HAP-1 (cell line): Measurements from ENCODE around the gene AIG1.
"Not testable (repeated sequence)": the region's sequence is repeated elsewhere in the genome, so short reads cannot be mapped to it uniquely, and the experiment has no call there.

Experiments used
- DNase-seq, 2 experiments: peaks; one replicate each; pipeline ENCODE4 v3.0.0-alpha.2; 2016 to 2020; ENCODE audit warnings: low spot score in 2 of 2
- H3K27me3 ChIP-seq: fragments of 250-450 bp; sonication (Bioruptor Pico); 2 replicates; pipeline ENCODE4 v1.5.1; 2020; ENCODE audit warnings: low read depth, mild to moderate bottlenecking, moderate library complexity
- H3K36me3 ChIP-seq: fragments of 250-450 bp; sonication (Bioruptor Pico); replicated peaks from 2 replicates; pipeline ENCODE4 v1.5.1; 2020; ENCODE audit warnings: mild to moderate bottlenecking
- H3K4me1 ChIP-seq: fragments of 250-450 bp; sonication (Bioruptor Pico); 2 replicates; pipeline ENCODE4 v1.5.1; 2020; ENCODE audit warnings: mild to moderate bottlenecking
- H3K4me3 ChIP-seq: fragments of 250-450 bp; sonication (Bioruptor Pico); 2 replicates; pipeline ENCODE4 v1.5.1; 2020; ENCODE audit warnings: mild to moderate bottlenecking, moderate library complexity
- H3K9me3 ChIP-seq: fragments of 250-450 bp; sonication (Bioruptor Pico); 2 replicates; pipeline ENCODE4 v1.5.1; 2020; ENCODE audit warnings: mild to moderate bottlenecking, moderate library complexity
- in situ Hi-C: fragments of 300-500 bp; cut with MboI; formaldehyde crosslinking; loops from 3 replicates; pipeline ENCODE4 v1.14.3; 2020; ENCODE audit warnings: low sequenced_read_pairs, inconsistent platforms, mixed read lengths

AIG1 gene, protein sequence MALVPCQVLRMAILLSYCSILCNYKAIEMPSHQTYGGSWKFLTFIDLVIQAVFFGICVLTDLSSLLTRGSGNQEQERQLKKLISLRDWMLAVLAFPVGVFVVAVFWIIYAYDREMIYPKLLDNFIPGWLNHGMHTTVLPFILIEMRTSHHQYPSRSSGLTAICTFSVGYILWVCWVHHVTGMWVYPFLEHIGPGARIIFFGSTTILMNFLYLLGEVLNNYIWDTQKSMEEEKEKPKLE

DNA sequence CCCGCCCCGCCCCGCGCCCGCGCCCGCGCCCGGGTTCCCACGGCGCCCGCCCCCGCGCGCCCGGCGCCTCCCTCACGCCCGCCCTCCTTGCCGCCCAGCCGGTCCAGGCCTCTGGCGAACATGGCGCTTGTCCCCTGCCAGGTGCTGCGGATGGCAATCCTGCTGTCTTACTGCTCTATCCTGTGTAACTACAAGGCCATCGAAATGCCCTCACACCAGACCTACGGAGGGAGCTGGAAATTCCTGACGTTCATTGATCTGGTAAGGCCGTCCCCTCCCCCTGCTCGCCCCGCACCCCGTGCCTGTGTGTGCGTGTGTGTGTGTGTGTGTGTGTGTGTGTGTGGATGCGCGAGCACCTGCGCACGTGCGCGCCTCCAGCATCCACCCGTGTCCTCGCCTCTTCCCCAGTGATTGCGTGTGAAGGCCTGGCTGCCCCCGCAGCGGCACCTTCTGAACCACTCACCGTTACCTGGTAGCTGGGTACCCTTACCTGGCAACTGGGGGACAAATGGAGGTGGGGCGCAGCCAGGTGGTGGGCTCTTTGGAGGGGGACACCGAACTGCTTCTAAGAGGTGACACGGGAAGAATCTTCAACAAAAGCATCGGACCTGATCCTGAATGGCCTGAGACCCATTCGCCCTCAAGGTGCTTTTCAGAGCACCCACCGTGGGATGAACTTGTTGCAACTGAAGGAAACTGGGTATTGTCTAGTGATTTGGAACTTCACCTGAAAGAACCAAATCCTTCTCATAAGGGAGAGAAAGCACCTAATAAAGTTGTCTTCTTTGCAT lies at the start of gene AIG1:
AIG1 (plus strand) TSS at position 84 of the 791 bp plus-strand sequence; CDS start at position 121, 37 bp downstream.
- Histone ChIP-seq H3K36me3 (no peaks in the 10 kb centered on the region), H3K9me3 (no peaks in the 10 kb centered on the region), H3K4me1 (peaks cover 20% of the 10 kb centered on the region), H3K27me3 (no peaks in the 10 kb centered on the region), H3K4me3 (peak within 1 kb of the TSS; percentile 66)
- DNase-seq = peak in 1 of 2 experiments; percentile 81
- in situ Hi-C loops = no loop called here

DNA sequence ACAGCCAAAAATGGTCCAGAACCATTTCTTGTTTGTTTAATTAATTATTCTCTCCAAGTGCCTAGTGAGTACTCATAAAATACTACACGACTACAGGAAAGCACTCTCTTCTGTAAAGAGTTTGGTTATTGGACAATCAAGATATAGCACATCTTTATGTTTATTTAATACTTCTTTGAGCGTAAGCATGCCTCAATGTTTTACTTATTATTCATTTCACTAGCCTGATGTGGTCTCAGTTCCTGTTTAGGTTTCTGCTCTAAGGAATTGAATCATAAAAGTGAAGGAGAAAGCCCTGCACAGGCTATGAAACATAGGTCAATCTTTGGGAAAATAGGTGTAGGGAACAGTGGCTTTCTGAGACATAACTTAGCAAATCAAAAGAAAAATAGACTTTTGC lies 45.9 kb upstream of the AIG1 start:
- H3K4me3 ChIP-seq = no peak overlapping the region
- in situ Hi-C loops = no loop called here
- no peaks in the 10 kb centered on the region for H3K4me1 ChIP-seq
- no peaks in the 10 kb centered on the region for H3K36me3 ChIP-seq
- DNase-seq = no peak
- peaks cover 2% of the 10 kb centered on the region; the same call in 1 of the 2 replicates for H3K27me3 ChIP-seq
- no peaks in the 10 kb centered on the region for H3K9me3 ChIP-seq

DNA sequence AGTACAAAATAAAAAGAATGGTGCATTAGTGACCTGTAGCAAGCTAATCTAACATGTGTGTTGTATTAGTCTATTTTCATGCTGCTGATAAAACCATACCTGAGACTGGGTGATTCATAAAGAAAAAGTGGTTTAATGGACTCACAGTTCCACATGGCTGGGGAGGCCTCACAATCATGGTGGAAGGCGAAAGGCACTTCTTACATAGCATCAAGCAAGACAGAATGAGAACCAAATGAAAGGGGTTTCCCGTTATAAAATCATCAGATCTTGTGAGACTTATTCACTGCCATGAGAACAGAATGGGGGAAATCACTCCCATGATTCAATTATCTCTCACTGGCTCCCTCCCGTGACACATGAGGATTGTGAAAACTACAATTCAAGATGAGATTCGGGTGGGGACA lies 45.4 kb upstream of the AIG1 start:
- H3K27me3 ChIP-seq = peaks cover 2% of the 10 kb centered on the region; the same call in 1 of the 2 replicates
- no peaks in the 10 kb centered on the region for H3K4me1 ChIP-seq
- no peak overlapping the region for H3K4me3 ChIP-seq
- H3K36me3 ChIP-seq = no peaks in the 10 kb centered on the region
- no peak for DNase-seq
- in situ Hi-C loops = no loop called here
- no peaks in the 10 kb centered on the region for H3K9me3 ChIP-seq

DNA sequence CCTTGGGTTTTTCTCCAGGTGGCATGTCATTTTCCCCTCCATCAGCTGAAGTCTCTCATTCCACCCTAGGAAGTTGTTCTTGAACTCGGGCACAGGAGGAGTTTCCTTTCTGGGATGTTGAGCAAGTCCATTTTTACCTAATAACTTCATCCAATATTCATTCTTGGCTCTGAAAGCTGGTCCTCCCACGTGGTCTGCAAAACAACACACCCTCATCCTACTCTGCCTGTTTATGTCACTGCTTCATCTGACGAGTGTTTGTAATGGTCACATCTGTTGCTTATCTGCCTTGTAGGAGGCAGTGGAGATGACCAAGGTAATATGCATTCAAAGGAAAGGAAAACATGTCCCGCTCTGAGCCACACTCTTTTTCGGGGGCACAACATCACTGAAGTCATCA lies 41.7 kb upstream of the AIG1 start:
- in situ Hi-C loops = no loop called here

DNA sequence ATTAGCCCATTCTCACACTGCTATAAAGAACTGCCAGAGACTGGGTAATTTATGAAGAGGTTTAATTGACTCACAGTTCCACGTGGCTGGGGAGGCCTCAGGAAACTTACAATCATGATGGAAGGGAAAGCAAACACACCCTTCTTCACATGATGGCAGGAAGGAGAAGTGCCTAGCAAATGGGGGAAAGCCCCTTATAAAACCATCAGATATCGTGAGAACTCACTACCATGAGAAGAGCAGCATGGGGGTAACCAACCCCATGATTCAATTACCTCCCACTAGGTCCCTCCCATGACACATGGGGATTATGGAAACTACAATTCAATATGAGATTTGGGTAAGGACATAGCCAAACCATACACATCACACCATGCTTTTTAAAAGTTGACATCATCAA lies 39.8 kb upstream of the AIG1 start:
- in situ Hi-C loops, H3K4me1 ChIP-seq, H3K36me3 ChIP-seq, H3K9me3 ChIP-seq, H3K27me3 ChIP-seq, H3K4me3 ChIP-seq, DNase-seq: not testable (repeated sequence)

More for the DNA sequence above, 41.7 kb upstream of the AIG1 start:
- Histone ChIP-seq H3K9me3 (no peaks in the 10 kb centered on the region), H3K36me3 (no peaks in the 10 kb centered on the region), H3K4me1 (no peaks in the 10 kb centered on the region), H3K4me3 (no peak overlapping the region), H3K27me3 (peaks cover 2% of the 10 kb centered on the region; the same call in 1 of the 2 replicates)
- no peak for DNase-seq

DNA sequence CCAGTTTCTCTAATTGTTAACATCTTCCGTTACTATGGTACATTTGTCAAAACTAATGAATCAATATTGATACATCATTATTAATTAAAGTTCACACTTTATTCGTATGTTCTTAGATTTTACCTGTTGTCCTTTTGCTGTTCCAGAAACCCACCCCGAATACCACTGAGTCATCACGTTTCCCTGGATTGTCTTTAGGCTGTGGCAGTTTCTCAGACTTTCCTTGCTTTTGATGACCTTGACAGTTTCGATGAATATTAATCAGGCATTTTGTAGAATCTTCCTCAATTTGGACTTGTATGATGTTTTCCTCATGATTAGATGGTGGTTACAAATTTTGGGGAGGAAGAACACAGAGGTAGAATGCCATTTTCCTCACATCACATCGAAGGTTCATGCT lies 39.1 kb upstream of the AIG1 start:
- no peaks in the 10 kb centered on the region for H3K9me3 ChIP-seq
- H3K36me3 ChIP-seq = no peaks in the 10 kb centered on the region
- in situ Hi-C loops = no loop called here
- no peak overlapping the region for H3K4me3 ChIP-seq
- H3K4me1 ChIP-seq = no peaks in the 10 kb centered on the region
- DNase-seq = no peak
- H3K27me3 ChIP-seq = peaks cover 2% of the 10 kb centered on the region; the same call in 1 of the 2 replicates

DNA sequence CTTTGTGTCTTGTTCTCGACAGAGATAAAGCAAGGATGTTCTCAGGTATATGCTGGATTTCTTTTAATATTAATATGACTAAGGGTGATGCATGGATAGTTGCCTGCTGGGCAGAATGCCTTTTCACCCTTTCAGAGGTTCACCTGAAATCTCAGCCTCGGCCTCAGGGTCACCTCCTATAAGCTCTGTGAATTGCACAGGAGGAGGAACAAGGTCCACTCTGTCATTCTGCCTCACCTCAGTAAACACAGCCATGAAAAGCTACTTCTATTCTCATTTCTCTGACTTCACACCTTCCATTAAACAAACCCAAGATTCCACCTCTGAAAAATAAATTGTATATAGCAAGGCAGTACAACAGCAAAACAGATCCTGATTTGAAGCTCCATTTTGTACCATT lies 38.1 kb upstream of the AIG1 start:
- Histone ChIP-seq H3K9me3 (no peaks in the 10 kb centered on the region), H3K4me3 (no peak overlapping the region), H3K27me3 (no peaks in the 10 kb centered on the region; the same call in 1 of the 2 replicates), H3K4me1 (no peaks in the 10 kb centered on the region), H3K36me3 (no peaks in the 10 kb centered on the region)
- DNase-seq = no peak
- in situ Hi-C loops = no loop called here

DNA sequence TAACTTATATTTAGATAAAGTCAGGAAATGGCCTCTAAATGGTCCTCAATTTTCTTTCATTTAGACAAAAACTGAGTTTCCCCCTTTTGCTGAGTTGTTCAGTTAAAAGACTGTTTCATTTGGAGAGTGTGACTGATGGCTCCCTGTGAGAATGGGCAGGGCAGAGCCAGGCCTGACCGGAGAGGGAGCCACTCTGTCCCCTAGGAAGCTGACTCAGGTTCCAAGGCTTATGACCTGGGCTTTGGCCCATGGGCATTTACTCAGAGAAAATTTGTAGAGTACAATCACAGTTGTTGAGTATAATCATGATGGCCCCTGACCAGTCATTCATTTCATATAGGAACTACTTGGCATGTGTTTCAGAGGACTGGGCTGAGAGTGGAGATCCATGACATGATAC lies 37.0 kb upstream of the AIG1 start:
- DNase-seq = no peak
- in situ Hi-C loops = no loop called here
- Histone ChIP-seq H3K4me1 (no peaks in the 10 kb centered on the region), H3K9me3 (no peaks in the 10 kb centered on the region), H3K36me3 (no peaks in the 10 kb centered on the region), H3K4me3 (no peak overlapping the region), H3K27me3 (no peaks in the 10 kb centered on the region; the same call in 1 of the 2 replicates)

DNA sequence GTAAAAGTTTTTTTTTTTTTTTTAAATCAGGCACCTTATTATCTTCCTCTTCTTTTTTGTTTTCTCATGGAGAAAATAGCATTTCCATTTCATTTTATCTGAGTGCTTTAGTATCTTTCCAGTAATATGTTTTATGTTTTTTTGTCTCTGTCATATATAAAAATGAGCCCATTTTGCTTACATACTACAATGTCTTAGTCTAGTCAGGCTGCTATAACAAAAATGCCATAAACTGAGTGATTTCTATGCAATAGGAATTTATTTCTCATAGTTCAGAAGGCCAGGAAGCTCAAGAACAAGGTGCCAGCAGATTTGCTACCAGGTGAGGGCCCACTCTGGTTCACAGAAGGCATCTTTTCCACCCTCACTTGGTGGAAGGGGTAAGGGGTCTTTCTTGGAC lies 35.7 kb upstream of the AIG1 start:
- H3K4me1 ChIP-seq = no peaks in the 10 kb centered on the region
- in situ Hi-C loops = loop anchor here (25.0 kb wide), 1 partner anchor 338 kb away; no protein-coding TSS in a partner anchor
- no peak overlapping the region for H3K4me3 ChIP-seq
- no peaks in the 10 kb centered on the region for H3K27me3 ChIP-seq
- H3K9me3 ChIP-seq = no peaks in the 10 kb centered on the region
- no peaks in the 10 kb centered on the region for H3K36me3 ChIP-seq
- DNase-seq = no peak

DNA sequence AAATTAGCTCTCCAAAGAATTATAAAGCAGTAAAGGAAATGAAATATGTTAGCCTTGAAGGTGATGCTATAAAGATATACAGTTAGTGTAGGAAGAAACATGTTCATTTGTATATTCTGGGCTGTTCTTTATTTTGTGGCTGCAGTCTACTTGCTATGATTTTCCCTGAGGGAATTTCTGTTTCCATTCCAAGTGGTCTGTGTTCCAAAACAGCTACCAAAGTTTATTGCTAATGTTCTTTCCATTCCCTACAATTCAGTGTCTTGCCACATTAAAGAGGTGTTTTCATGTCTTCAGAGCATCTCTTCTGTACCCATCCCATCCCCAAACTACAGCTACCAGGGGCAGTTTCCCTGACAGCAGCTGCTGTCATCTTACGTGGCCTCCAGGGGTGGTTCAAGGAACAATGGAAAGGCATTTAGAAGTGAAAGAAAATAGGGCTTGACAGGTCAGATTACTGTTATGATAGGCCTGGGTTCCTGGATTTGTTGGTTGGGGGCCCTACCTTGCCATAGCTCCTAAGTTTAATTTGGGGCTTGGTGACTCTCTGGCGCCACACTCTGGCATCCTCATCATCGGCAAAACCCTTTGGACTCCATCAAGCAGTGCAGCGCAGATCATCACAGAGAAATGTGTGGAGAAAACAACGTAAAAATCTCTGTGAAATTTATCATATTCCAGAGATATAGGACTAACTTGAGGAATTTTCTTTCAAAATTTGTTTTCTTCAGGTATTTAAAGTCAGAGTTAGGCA lies 33.8 kb upstream of the AIG1 start:
- H3K9me3 ChIP-seq = no peaks in the 10 kb centered on the region
- no peaks in the 10 kb centered on the region for H3K4me1 ChIP-seq
- in situ Hi-C loops = loop anchor here (25.0 kb wide), 1 partner anchor 340 kb away; no protein-coding TSS in a partner anchor
- no peak overlapping the region for H3K4me3 ChIP-seq
- peak in 1 of 2 experiments; percentile 51 for DNase-seq
- no peaks in the 10 kb centered on the region for H3K36me3 ChIP-seq
- H3K27me3 ChIP-seq = no peaks in the 10 kb centered on the region

DNA sequence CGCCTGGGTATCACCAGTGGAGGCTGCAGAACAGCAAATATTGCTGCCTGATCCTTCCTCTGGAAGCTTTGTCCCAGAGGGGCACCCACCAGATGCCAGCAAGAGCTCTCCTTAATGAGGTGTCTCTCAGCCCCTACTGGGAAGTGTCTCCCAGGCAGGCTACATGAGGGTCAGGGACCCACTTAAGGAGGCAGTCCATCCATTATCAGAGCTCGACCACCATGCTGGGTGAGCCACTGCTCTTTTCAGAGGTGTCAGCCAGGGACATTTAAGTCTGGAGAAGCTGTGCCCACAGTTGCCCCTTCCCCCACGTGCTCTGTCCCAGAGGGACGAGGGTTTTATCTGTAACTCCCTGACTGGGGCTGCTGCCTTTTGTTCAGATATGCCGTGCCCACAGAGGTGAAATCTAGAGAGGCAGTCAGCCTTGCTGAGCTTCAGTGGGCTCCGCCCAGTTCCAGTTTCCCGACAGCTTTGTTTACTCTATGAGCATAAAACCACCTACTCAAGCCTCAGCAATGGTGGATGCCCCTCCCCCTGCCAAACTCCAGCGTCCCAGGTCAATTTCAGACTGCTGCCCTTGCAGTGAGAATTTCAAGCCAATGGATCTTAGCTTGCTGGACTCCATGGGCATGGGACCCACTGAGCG lies 25.9 kb upstream of the AIG1 start:
- Histone ChIP-seq H3K27me3 (peaks cover 5% of the 10 kb centered on the region), H3K9me3 (no peaks in the 10 kb centered on the region), H3K36me3 (no peaks in the 10 kb centered on the region), H3K4me1 (no peaks in the 10 kb centered on the region; the same call in 1 of the 2 replicates), H3K4me3 (no peak overlapping the region)
- in situ Hi-C loops = loop anchor here (25.0 kb wide), 1 partner anchor 348 kb away; no protein-coding TSS in a partner anchor
- peak in 1 of 2 experiments; percentile 46 for DNase-seq

DNA sequence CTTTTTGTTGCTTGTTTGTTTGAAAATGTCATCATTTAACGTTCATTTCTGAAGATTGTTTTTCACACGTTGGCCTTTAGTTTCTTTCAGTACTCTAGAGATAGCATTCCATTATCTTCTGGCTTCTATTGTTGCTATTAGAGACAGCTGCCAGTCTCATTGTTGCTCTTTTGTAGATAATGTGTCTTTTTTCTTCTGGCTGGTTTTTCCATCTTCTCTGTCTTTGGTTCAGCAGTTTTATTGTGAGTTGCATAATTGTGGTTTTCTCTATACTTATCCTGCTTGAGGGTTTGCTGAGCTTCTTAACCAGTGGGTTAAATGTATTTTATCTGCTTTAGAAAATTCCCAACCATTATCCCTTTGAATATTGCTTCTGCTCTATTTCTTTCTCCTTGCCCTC lies 23.2 kb upstream of the AIG1 start:
- no peaks in the 10 kb centered on the region; the same call in 1 of the 2 replicates for H3K4me1 ChIP-seq
- in situ Hi-C loops = loop anchor here (25.0 kb wide), 1 partner anchor 350 kb away; no protein-coding TSS in a partner anchor
- DNase-seq = peak in 1 of 2 experiments; percentile 15

DNA sequence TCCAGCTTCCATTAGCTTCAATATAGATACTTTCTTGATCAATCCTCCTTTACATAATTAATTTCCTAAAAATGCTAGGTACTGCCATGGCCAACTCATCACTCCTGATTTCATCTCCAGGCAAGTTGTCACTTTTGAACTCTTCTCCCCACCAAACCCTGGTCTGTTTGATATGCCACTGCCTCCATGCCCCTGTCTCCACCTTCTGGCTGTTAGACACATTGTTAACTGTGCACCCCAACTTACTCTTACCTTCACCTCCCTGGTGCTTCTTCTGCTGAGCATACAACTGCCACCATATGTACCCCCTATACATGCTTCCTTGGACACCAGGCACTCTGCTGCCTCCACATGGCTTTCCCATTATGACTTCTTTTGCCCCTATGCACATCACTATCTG lies 21.9 kb upstream of the AIG1 start:
- Histone ChIP-seq H3K27me3 (peaks cover 8% of the 10 kb centered on the region; the same call in 1 of the 2 replicates), H3K36me3 (no peaks in the 10 kb centered on the region), H3K9me3 (no peaks in the 10 kb centered on the region), H3K4me1 (no peaks in the 10 kb centered on the region; the same call in 1 of the 2 replicates), H3K4me3 (no peak overlapping the region)
- no peak for DNase-seq
- in situ Hi-C loops = loop anchor here (25.0 kb wide), 1 partner anchor 352 kb away; no protein-coding TSS in a partner anchor

More for the DNA sequence above, 23.2 kb upstream of the AIG1 start:
- Histone ChIP-seq H3K27me3 (peaks cover 8% of the 10 kb centered on the region), H3K36me3 (no peaks in the 10 kb centered on the region), H3K4me3 (no peak overlapping the region), H3K9me3 (no peaks in the 10 kb centered on the region)
